Measurements from ENCODE around the gene RPL35A. TPM values are rescaled to one million over a fixed set of nuclear protein-coding genes. Genes with fewer than 3 reads are reported as not detected.
"Not testable (repeated sequence)": the region's sequence is repeated elsewhere in the genome, so short reads cannot be mapped to it uniquely, and the experiment has no call there.

The RPL35A gene
- total RNA-seq, 1 experiment from 2014 or later: 1,563 TPM

GRCh38 chr3:197907196-197907595 is 42.8 kb upstream of the RPL35A start:
- Histone ChIP-seq H2BK20ac (ENCODE audit: low read depth, low read length, poor library complexity, severe bottlenecking) (no peak overlapping the region), H3K56ac (ENCODE audit: insufficient read length, low read depth, low read length) (no peak overlapping the region), H3K9me3 (ENCODE audit: control insufficient read depth, low read depth, low read length) (no peaks in the 10 kb centered on the region), H3K27ac (ENCODE audit: insufficient read length, low read depth, low read length) (no peak overlapping the region), H3K23me2 (ENCODE audit: insufficient read length, low read depth, low read length, poor library complexity, severe bottlenecking) (no peaks in the 10 kb centered on the region), H3K9ac (ENCODE audit: extremely low read depth, insufficient read length, low read length) (no peak overlapping the region), H4K5ac (ENCODE audit: insufficient read length, low read depth, low read length) (no peak overlapping the region), H3K4me1 (ENCODE audit: insufficient read depth, low read length) (no peaks in the 10 kb centered on the region; the same call in 1 of the 2 replicates), H3K27me3 (ENCODE audit: insufficient read depth, low read length) (no peaks in the 10 kb centered on the region), H4K20me1 (ENCODE audit: control insufficient read depth, insufficient read depth, insufficient read length) (no peaks in the 10 kb centered on the region), H2BK12ac (ENCODE audit: insufficient read length, low read depth, low read length) (no peak overlapping the region), H2BK5ac (ENCODE audit: insufficient read length, low read length) (no peak overlapping the region), H3K14ac (ENCODE audit: insufficient read depth, low read length) (no peak overlapping the region), H3K4me2 (ENCODE audit: insufficient read depth, insufficient read length, low read length) (no peak overlapping the region), H4K91ac (ENCODE audit: insufficient read length, low read depth, low read length) (no peak overlapping the region), H2AK5ac (ENCODE audit: insufficient read length, low read length) (no peak overlapping the region), H3K4ac (ENCODE audit: low read depth, low read length) (no peak overlapping the region), H4K8ac (replicated peaks; ENCODE audit: insufficient read length, low read depth, low read length) (no peak overlapping the region), H3K79me1 (ENCODE audit: insufficient read depth, low read depth, low read length, poor library complexity, severe bottlenecking) (no peaks in the 10 kb centered on the region), H2AFZ (ENCODE audit: low read length) (no peak overlapping the region), H2BK15ac (ENCODE audit: low read depth, low read length) (no peak overlapping the region), H3K79me2 (ENCODE audit: insufficient read depth, low read length) (no peaks in the 10 kb centered on the region), H2BK120ac (ENCODE audit: low read depth, low read length, poor library complexity, severe bottlenecking) (no peak overlapping the region), H3K18ac (ENCODE audit: insufficient read length, low read depth, low read length) (no peak overlapping the region), H3T11ph (ENCODE audit: low read length) (no peak overlapping the region), H3K23ac (ENCODE audit: insufficient read length, low read depth, low read length) (no peak overlapping the region)
- no peak overlapping the region for H3K27ac Mint-ChIP-seq
- no peaks in the 10 kb centered on the region; a peak in 1 of 5 replicates for H3K9me3 Mint-ChIP-seq
- no peak for DNase-seq
- H3K27me3 Mint-ChIP-seq (ENCODE audit: low read depth): 0 out of 2 replicates have a peak, but pooled peaks cover 2% of the 10 kb centered on the region
- H3K4me3 Mint-ChIP-seq: no peak overlapping the region
- peaks cover 5 to 7% of the 10 kb centered on the region in 2 experiments; a peak in 3 of 4 replicates for H3K4me1 Mint-ChIP-seq
- WGBS (ENCODE audit: extremely low coverage, insufficient read length, low lambda C conversion rate): no CpG with 5 or more reads among the region's 2 CpGs
- no peak for TF ChIP-seq CTCF (conservative IDR thresholded peaks at IDR 0.05)
- no peaks in the 10 kb centered on the region for H3K36me3 Mint-ChIP-seq (ENCODE audit: insufficient read depth in 1 of 3, low read depth in 3 of 3)

- not testable (repeated sequence) for H3K14ac ChIP-seq (ENCODE audit: insufficient read depth, low read length); H3K36me3 Mint-ChIP-seq (ENCODE audit: insufficient read depth in 1 of 3, low read depth in 3 of 3); H4K8ac ChIP-seq (replicated peaks; ENCODE audit: insufficient read length, low read depth, low read length); H2BK5ac ChIP-seq (ENCODE audit: insufficient read length, low read length); H3K4ac ChIP-seq (ENCODE audit: low read depth, low read length); H3K79me2 ChIP-seq (ENCODE audit: insufficient read depth, low read length); H3T11ph ChIP-seq (ENCODE audit: low read length); H3K27ac ChIP-seq (ENCODE audit: insufficient read length, low read depth, low read length); H2AK5ac ChIP-seq (ENCODE audit: insufficient read length, low read length); H3K18ac ChIP-seq (ENCODE audit: insufficient read length, low read depth, low read length); H3K27ac Mint-ChIP-seq; H3K9me3 ChIP-seq (ENCODE audit: control insufficient read depth, low read depth, low read length); H3K23me2 ChIP-seq (ENCODE audit: insufficient read length, low read depth, low read length, poor library complexity, severe bottlenecking); H4K5ac ChIP-seq (ENCODE audit: insufficient read length, low read depth, low read length); H2AFZ ChIP-seq (ENCODE audit: low read length); H2BK12ac ChIP-seq (ENCODE audit: insufficient read length, low read depth, low read length); H3K27me3 ChIP-seq (ENCODE audit: insufficient read depth, low read length); H3K79me1 ChIP-seq (ENCODE audit: insufficient read depth, low read depth, low read length, poor library complexity, severe bottlenecking); H2BK15ac ChIP-seq (ENCODE audit: low read depth, low read length); H3K4me3 Mint-ChIP-seq; H3K4me1 ChIP-seq (ENCODE audit: insufficient read depth, low read length); H4K91ac ChIP-seq (ENCODE audit: insufficient read length, low read depth, low read length); DNase-seq; H3K27me3 Mint-ChIP-seq (ENCODE audit: low read depth); H2BK20ac ChIP-seq (ENCODE audit: low read depth, low read length, poor library complexity, severe bottlenecking); H2BK120ac ChIP-seq (ENCODE audit: low read depth, low read length, poor library complexity, severe bottlenecking); H3K9me3 Mint-ChIP-seq; H3K56ac ChIP-seq (ENCODE audit: insufficient read length, low read depth, low read length); H3K4me2 ChIP-seq (ENCODE audit: insufficient read depth, insufficient read length, low read length); H3K9ac ChIP-seq (ENCODE audit: extremely low read depth, insufficient read length, low read length); H4K20me1 ChIP-seq (ENCODE audit: control insufficient read depth, insufficient read depth, insufficient read length); H3K23ac ChIP-seq (ENCODE audit: insufficient read length, low read depth, low read length)
- H3K4me1 Mint-ChIP-seq: peaks cover 17 to 19% of the 10 kb centered on the region in 2 experiments
- WGBS (ENCODE audit: extremely low coverage, insufficient read length, low lambda C conversion rate): no CpG with 5 or more reads among the region's 2 CpGs
Observed at GRCh38 chr3:197908550-197908949, 41.4 kb upstream of the RPL35A start.
